Activated CD8-positive, alpha-beta memory T cell treated with anti-CD3 and anti-CD28 coated beads for 36 hours (primary cell): Measurements from ENCODE around the gene MGAT5B. TPM values are rescaled to one million over a fixed set of nuclear protein-coding genes. Genes with fewer than 3 reads are reported as not detected.

Experiments used
- CTCF ChIA-PET: fragments of 350-600 bp; sonication (Branson Sonifier 250); formaldehyde crosslinking; loops from one replicate; lab custom pipeline; 2021; ENCODE audit warnings: antibody characterized with exemption; lab: Charles Lee
- POLR2A ChIA-PET: fragments of 350-600 bp; sonication (Branson Sonifier 250); formaldehyde crosslinking; loops from one replicate; lab custom pipeline; 2021; ENCODE audit warnings: antibody characterized with exemption; lab: Charles Lee
- total RNA-seq, 2 experiments: library from RNA; stranded (reverse); gene quantifications; one replicate each; pipeline ENCODE4 v1.2.3, GENCODE V29; 2021

The MGAT5B gene
- total RNA-seq, 2 experiments from 2014 or later: 0.10 to 0.23 TPM

GRCh38 chr17:76938009-76938408, 69.8 kb downstream of the MGAT5B start:
- ChIA-PET POLR2A (no interaction called here), CTCF (no interaction called here)

- ChIA-PET POLR2A (no interaction called here), CTCF (interaction anchor here (0.7 kb wide), 1 partner anchor 116 kb away, joined by 4 read pairs; no protein-coding TSS in a partner anchor)
These were observed 72.1 kb downstream of the MGAT5B start for GRCh38 chr17:76940295-76940694.

DNA sequence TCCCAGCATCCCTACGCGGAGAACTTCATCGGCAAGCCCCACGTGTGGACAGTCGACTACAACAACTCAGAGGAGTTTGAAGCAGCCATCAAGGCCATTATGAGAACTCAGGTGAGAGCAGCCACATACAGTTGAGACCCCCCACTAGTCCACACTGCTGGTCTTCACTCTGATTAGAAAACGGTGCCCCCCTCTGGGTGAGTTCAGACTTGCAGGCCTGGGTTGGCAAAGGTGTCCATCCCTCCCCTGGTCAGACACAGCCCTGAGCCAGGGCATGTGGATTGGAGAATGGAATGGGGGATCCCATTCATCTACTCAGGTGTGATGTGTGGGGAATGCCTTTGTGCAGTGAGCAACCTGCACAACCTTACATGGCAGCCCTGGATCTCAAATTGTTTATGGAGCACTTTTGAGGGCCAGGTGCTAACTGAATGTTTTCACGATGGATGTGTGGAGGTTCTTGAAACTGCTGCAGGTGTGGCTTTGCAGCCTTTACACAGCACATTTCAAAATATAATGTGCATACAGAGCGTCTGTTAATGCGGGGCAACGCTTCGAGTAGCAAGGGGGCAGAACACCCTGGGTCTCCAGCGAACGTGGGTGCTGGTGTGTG, 72.6 kb downstream of the MGAT5B start:
- ChIA-PET POLR2A (no interaction called here), CTCF (no interaction called here)

DNA sequence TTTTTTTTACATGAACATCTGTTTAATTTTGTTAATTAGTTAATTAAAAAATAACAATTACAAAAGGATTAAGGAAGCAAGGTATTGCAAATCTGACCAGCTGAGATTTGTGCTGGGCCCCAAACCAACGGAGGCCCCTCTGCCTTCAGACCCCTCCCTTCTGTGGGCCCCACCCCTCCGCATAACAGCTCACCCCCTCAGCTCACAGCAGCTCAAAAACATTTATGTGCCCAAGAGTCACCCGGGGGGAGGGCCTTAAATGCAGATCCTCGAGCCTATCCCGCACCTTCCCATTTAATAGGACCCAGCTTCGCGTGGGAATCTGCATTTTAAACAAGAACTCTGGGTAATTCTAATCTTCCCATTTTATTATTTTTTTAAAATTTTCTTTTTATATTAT, 75.0 kb downstream of the MGAT5B start:
- CTCF ChIA-PET: no interaction called here
- POLR2A ChIA-PET: no interaction called here

DNA sequence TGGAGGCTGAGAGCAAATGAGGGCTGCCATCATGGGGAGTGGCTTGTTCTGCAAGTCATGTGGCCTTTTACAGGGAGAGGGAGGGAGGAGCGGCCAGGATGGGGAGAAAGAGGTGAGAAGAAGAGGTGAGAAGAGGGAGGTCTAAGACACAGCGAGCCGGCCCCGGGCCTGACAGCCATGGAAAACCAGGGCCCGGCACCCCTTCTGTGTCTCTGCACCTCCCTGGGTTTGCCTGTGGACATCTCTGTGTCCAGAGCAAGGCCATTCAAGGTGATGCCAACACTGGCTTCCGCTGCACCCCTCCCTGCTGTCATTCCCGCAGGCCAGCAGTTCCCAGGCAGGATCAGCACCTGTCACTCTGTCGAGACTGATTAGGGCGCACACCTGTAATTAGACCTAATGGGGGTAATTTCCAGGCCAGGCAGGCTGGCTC, 75.6 kb downstream of the MGAT5B start:
- ChIA-PET POLR2A (no interaction called here), CTCF (no interaction called here)

GRCh38 chr17:76944477-76944876, 76.3 kb downstream of the MGAT5B start:
- CTCF ChIA-PET: no interaction called here
- POLR2A ChIA-PET: no interaction called here

DNA sequence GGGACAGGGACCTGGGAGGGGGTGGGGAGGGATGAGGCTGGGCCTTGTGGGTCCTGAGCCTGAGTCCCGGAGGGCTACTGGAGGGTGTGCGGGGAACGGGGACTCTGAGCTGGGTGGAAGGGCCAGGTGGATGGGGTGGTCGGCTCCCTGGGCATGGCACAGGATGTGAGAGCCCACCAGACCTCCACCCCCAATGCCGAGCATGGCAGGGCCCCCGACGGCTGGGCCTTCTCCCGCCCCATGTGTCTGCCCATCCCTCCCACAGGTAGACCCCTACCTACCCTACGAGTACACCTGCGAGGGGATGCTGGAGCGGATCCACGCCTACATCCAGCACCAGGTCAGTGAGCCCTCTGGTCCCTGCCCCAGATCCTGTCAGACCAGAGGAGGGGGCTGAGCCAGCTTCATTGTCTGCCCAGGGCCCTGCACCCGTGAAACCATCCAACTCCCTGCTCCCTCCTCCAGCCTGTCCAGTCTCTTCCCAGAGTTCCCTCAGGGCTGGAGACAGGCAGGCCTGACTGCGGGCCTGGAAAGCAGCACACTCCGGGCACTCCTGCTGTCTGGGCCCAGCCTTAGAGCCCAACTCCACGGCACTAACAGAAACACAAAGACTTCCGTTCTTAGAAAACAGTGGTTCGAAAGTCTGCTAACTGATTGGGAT, 78.0 kb downstream of the MGAT5B start:
- ChIA-PET CTCF (interaction anchor here (0.6 kb wide), 1 partner anchor 111 kb away, joined by 3 read pairs; no protein-coding TSS in a partner anchor), POLR2A (no interaction called here)

DNA sequence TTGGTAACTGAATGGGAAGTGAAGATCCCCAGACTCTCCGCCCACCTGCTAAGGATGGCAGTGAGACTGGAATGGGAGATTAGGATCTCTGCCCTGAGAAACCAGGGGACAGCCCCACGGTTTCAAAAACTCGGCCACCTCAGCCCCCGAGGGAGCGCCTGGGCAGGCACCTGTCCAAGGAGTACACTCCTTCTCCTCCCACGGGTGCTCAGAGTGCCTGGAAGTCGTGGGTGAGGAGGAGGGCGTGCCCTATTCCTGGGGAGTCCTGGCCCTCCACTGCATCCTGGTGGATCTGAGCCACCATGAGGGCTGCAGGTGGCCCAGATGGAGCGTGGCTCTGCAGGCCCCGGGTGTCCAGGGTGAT, 78.5 kb downstream of the MGAT5B start:
- ChIA-PET CTCF (no interaction called here), POLR2A (no interaction called here)

DNA sequence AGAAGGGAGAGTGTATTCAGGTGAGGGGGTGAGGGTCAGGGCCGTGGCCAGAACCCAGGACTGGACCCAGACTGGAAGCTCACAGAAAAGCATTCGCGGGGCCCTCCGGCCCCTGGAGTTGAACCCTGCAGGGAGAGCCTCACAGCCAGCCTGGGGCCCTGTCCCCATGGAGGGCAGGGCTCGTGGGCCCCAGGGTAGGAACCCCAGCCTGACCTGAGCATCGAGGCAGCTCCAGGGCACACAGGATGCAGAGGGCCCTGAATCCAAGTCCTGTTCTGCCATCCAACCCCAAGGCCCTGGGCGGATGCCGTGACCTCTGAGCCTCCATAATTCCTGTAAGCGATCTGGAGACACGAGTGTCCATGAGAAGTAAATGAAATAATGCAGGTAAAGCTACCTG, 79.1 kb downstream of the MGAT5B start:
- ChIA-PET CTCF (no interaction called here), POLR2A (no interaction called here)

DNA sequence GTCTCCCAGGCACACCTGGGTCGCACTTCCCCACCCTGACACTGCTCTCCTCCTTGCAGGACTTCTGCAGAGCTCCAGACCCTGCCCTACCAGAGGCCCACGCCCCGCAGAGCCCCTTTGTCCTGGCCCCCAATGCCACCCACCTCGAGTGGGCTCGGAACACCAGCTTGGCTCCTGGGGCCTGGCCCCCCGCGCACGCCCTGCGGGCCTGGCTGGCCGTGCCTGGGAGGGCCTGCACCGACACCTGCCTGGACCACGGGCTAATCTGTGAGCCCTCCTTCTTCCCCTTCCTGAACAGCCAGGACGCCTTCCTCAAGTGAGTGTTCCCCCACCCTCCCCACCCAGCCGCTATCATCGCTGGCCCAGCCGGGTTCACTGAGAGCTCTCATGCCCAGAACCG, 79.6 kb downstream of the MGAT5B start:
- CTCF ChIA-PET: no interaction called here
- POLR2A ChIA-PET: no interaction called here

DNA sequence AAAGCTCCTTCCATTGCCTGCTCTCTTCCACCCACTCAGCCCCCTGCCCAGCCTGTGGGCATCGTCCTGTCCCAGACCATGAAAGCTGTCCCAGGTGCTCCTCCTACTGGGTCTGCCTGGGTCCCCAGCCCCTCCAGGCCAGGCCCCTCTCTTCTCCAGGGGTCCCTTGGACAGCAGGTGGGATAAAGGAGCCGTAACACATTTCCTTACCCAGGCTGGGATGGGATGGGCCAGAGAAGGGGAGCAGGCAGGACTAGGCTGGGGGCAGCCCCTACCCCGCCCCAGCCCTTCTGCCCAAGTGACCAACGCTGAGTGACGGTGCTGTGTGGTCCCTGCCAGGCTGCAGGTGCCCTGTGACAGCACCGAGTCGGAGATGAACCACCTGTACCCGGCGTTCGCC, 80.1 kb downstream of the MGAT5B start:
- POLR2A ChIA-PET: no interaction called here
- CTCF ChIA-PET: no interaction called here

DNA sequence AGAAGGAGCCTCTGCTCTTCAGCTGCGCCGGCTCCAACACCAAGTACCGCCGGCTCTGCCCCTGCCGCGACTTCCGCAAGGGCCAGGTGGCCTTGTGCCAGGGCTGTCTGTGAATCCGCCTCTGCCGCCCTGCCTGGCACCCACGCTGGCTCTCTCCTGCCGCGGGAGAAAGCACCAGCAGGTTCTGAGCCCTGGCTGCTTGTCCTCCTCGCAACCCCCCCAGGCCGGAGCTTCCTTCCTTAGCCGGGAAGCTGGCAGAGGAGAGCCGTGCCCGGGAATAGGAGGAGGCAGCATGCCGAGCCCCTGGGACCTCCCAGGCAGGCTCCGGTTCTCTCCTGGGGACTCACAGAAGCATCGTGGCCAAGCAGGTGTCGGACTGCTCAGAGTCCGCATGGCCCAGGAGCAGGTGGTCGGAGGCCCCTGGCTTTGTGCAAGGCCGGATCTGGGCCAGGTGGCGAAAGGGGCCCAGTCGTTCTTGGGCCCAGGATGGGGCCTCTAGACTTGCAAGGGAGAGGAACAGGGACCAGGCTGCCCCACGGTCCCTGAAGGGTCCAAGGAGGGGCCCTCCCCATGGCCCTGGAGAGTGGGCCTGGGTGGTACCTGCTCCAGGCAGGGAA, 80.6 kb downstream of the MGAT5B start:
- ChIA-PET CTCF (no interaction called here), POLR2A (no interaction called here)

DNA sequence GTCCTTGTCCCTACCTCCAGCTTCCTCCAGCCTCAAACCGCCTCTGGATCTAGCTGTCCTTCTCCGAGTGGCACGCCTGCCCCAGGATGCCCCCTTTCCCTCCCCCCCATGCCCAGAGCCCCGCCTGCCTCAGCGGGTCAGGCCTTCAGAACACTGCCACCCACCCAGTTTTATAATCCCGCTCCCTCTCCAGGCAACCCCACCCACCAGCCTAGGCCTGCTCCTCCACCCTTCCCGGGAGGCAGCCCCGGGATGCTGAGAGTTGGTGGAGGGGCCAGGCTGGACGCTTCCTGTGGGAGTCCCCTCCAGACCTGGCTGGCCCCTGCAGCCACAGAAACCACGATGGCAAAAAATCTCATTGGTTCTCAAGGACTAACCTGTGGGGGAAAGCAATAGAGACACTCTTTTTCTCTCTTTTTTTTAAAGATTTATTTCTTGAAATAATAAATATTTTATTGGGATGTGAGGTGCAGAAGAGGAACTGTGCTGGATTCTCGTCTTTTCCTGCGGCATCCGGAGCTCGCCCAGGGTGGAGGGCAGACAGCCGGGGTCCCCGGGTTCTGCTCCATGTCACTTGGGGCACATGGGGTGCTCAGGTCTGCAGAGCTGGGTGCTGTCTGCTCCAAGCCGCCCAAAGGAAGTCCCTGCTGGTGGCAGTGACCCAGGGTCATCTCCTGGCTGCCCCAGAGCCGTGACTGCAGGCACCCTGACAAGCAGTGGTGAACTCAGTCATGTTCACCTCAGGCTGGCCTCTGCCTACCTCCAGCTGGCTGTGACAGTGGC, 81.9 kb downstream of the MGAT5B start:
- POLR2A ChIA-PET: no interaction called here
- CTCF ChIA-PET: interaction anchor here (0.7 kb wide), 1 partner anchor 21 kb away, joined by 3 read pairs; no protein-coding TSS in a partner anchor

DNA sequence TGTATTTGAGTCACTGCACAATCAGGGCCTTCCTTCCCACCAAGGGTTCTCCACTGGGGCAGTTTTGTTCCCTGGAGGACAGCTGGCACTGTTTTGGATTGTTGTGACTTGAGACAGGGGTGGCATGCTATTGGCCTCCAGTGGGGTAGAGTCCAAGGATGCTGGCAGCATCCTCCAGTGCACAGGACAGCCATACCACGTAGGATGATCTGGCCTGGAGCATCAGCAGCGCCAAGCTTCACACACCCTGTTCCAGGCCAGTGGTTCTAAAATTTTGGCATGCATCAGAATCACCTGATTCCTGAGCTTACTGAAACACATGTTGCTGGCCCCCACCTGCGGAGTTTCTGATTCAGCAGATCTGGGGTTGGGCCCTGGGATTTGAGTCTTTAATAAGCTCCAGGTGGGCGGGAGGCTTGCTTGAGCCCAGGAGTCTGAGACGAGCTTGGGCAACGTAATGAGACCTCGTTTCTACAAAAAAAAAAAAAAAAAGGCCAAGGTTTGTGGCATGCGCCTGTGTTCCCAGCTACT, 83.2 kb downstream of the MGAT5B start:
- ChIA-PET CTCF (interaction anchor here (0.9 kb wide), 1 partner anchor 82 kb away, joined by 3 read pairs; no protein-coding TSS in a partner anchor), POLR2A (no interaction called here)

DNA sequence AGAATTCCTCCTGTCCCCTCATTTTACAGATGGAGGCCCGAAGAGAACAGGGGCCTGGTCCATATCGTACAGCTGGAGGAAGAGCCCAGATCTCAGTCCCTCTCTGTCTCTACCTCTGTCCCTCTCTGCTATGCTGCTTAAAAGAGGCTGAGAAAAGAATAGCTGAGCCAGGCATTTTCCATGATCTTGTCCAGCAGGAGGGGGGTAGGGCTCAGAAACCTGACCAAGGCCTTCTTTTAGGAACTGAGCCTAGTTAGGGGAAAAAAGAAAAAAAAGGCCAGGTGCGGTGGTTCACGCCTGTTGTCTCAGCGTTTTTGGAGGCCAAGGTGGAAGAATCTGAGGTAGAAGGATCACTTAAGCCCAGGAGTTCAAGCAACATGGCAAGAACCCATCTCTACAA, 84.2 kb downstream of the MGAT5B start:
- ChIA-PET CTCF (no interaction called here), POLR2A (no interaction called here)

DNA sequence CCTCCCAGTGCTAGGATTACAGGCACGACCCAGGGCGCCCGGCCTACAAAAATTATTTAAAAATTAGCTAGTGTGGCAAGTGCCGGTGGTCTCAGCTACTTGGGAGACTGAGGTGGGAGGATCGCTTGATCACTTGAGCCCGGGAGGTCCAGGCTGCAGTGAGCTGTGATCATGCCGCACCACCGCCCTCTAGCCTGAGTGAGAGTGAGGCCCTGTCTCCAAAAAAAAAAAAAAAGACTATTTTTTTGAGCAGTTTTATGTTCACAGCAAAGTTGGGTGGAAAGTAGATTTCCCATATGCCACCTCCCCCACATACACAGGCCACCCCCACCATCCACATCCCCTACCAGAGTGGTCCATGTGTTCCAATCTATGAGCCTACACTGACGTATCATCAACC, 84.9 kb downstream of the MGAT5B start:
- CTCF ChIA-PET: no interaction called here
- POLR2A ChIA-PET: no interaction called here

- ChIA-PET POLR2A (no interaction called here), CTCF (no interaction called here)
These were observed 85.7 kb downstream of the MGAT5B start for GRCh38 chr17:76953946-76954345.

DNA sequence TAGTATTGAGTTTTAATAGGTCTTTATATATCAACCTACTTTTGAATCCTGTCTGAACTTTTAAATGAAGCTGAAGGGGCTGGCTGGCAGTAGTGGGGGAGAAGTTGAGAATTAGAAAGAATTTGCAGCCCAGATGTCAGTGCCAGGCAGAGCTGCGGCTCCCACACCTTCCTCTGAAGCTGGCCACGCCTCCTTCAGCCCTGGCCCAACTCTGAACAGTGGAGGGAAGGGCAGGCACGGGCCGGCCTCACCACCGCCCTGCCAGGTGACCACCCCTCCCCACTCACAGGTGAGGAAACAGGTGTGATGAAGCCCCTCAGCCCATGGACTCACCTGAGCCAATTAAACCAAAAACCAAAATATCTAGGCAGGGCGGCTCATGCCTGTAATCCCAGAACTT, 87.0 kb downstream of the MGAT5B start:
- POLR2A ChIA-PET: no interaction called here
- CTCF ChIA-PET: no interaction called here

- CTCF ChIA-PET: no interaction called here
- POLR2A ChIA-PET: no interaction called here
These were observed 88.8 kb downstream of the MGAT5B start for GRCh38 chr17:76956846-76957540.
